ENCODE measurements around the gene NYAP2.
A peak's percentile ranks its signal among the peaks of the same experiment; 100 is the strongest.

DNA sequence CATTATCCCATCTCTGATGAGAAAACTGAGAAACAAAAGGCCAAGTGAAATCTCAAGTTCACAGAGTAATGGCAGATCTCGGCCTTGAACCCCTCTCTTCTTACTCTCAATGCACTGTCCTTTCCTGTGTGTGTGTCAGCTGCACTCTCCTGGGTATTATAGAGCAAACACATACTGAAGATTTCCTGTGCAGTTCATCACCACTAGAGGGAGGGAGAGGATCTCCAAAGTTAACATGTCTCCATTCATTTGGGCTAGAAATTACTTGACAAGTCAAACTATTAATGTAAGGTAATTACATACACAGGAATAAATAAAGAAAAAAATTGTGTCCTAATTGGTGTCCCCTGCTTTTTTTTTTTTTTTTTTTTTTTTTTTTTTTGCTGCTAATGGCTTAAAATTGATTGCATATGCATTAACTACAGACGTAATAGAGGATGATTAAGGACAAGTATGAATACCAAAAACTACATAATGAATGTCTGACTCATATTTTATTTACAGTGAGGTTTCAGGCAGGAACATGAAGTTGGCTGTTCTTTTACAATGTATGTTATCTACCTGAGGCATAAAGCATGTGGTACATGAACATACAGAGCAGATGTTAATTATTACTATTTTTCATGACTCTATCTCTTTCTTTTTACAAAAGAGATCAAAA, 269.2 kb downstream of the NYAP2 start:
- TF ChIP-seq POLR2AphosphoS5 (IDR thresholded peaks at IDR 0.05; ENCODE audit: low read depth) = no peak
- TF ChIP-seq, protein P1, sequence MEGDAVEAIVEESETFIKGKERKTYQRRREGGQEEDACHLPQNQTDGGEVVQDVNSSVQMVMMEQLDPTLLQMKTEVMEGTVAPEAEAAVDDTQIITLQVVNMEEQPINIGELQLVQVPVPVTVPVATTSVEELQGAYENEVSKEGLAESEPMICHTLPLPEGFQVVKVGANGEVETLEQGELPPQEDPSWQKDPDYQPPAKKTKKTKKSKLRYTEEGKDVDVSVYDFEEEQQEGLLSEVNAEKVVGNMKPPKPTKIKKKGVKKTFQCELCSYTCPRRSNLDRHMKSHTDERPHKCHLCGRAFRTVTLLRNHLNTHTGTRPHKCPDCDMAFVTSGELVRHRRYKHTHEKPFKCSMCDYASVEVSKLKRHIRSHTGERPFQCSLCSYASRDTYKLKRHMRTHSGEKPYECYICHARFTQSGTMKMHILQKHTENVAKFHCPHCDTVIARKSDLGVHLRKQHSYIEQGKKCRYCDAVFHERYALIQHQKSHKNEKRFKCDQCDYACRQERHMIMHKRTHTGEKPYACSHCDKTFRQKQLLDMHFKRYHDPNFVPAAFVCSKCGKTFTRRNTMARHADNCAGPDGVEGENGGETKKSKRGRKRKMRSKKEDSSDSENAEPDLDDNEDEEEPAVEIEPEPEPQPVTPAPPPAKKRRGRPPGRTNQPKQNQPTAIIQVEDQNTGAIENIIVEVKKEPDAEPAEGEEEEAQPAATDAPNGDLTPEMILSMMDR (IDR thresholded peaks at IDR 0.05; ENCODE audit: insufficient read depth, low read length) = peak; percentile 81

Measured in HL-60 (cell line).